ENCODE measurements around the gene RPS21. TPM values are rescaled to one million over a fixed set of nuclear protein-coding genes. Genes with fewer than 3 reads are reported as not detected.

The RPS21 gene
- total RNA-seq, 1 experiment from 2014 or later, result 2,286 TPM

GRCh38 chr20:62410746-62411478, 24.0 kb downstream of the RPS21 start:
- DNase-seq (ENCODE audit: low spot score), result no peak

GRCh38 chr20:62411479-62412193, 24.7 kb downstream of the RPS21 start:
- no peak for DNase-seq (ENCODE audit: low spot score)

- no peak for DNase-seq (ENCODE audit: low spot score)
These were observed 25.5 kb downstream of the RPS21 start for GRCh38 chr20:62412194-62413024.

GRCh38 chr20:62413025-62413570, 26.2 kb downstream of the RPS21 start:
- DNase-seq (ENCODE audit: low spot score), result no peak

GRCh38 chr20:62413896-62414481, 27.1 kb downstream of the RPS21 start:
- no peak for DNase-seq (ENCODE audit: low spot score)

GRCh38 chr20:62415354-62416111, 28.6 kb downstream of the RPS21 start:
- DNase-seq (ENCODE audit: low spot score), result no peak

GRCh38 chr20:62416651-62417637, 30.0 kb downstream of the RPS21 start:
- no peak for DNase-seq (ENCODE audit: low spot score)

GRCh38 chr20:62417981-62418708, 31.2 kb downstream of the RPS21 start:
- DNase-seq (ENCODE audit: low spot score), result no peak

- DNase-seq (ENCODE audit: low spot score), result no peak
These were observed 32.0 kb downstream of the RPS21 start for GRCh38 chr20:62418709-62419487.

- no peak for DNase-seq (ENCODE audit: low spot score)
These were observed 32.9 kb downstream of the RPS21 start for GRCh38 chr20:62419759-62420158.

GRCh38 chr20:62420846-62421715, 34.2 kb downstream of the RPS21 start:
- DNase-seq (ENCODE audit: low spot score), result no peak

GRCh38 chr20:62421716-62421990, 34.8 kb downstream of the RPS21 start:
- no peak for DNase-seq (ENCODE audit: low spot score)

- no peak for DNase-seq (ENCODE audit: low spot score)
These were observed 35.9 kb downstream of the RPS21 start for GRCh38 chr20:62422636-62423325.

GRCh38 chr20:62423326-62423706, 36.4 kb downstream of the RPS21 start:
- DNase-seq (ENCODE audit: low spot score), result no peak

- no peak for DNase-seq (ENCODE audit: low spot score)
These were observed 37.6 kb downstream of the RPS21 start for GRCh38 chr20:62424249-62425107.

All from A172 (cell line).